ENCODE data around the gene KCNH6.

Gene KCNH6

DNA sequence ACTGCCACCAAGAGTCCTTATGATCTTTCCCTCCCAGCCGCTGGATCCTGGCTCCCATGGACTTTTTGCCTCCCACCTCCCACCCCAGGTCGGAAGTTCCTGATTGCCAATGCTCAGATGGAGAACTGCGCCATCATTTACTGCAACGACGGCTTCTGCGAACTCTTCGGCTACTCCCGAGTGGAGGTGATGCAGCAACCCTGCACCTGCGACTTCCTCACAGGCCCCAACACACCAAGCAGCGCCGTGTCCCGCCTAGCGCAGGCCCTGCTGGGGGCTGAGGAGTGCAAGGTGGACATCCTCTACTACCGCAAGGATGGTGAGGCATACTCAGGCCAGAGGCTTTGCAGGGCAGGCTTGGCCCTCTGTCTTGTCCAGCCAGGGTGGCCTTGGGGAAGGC is 893 bp downstream of the KCNH6 start:
- TF ChIP-seq CTCF (IDR thresholded peaks at IDR 0.05): no peak
- no peak for DNase-seq
- H3K4me1 Mint-ChIP-seq: peaks cover 7% of the 10 kb centered on the region
- no peaks in the 10 kb centered on the region for H3K36me3 Mint-ChIP-seq (ENCODE audit: low read depth)
- no peaks in the 10 kb centered on the region for H3K9me3 Mint-ChIP-seq
- peak overlapping the region; percentile 64 for H3K4me3 Mint-ChIP-seq
- peaks cover 55% of the 10 kb centered on the region for H3K27me3 Mint-ChIP-seq (ENCODE audit: low read depth, poor library complexity)
- no peak overlapping the region for H3K27ac Mint-ChIP-seq

- no peak overlapping the region for H3K27ac Mint-ChIP-seq
- no peak overlapping the region for H3K4me3 Mint-ChIP-seq
- H3K36me3 Mint-ChIP-seq (ENCODE audit: low read depth): no peaks in the 10 kb centered on the region
- peaks cover 54% of the 10 kb centered on the region for H3K27me3 Mint-ChIP-seq (ENCODE audit: low read depth, poor library complexity)
- no peaks in the 10 kb centered on the region for H3K9me3 Mint-ChIP-seq
- no peak for TF ChIP-seq CTCF (IDR thresholded peaks at IDR 0.05)
- H3K4me1 Mint-ChIP-seq: peaks cover 7% of the 10 kb centered on the region
- no peak for DNase-seq
Measured at GRCh38 chr17:63525190-63525946, 2.2 kb downstream of the KCNH6 start.

DNA sequence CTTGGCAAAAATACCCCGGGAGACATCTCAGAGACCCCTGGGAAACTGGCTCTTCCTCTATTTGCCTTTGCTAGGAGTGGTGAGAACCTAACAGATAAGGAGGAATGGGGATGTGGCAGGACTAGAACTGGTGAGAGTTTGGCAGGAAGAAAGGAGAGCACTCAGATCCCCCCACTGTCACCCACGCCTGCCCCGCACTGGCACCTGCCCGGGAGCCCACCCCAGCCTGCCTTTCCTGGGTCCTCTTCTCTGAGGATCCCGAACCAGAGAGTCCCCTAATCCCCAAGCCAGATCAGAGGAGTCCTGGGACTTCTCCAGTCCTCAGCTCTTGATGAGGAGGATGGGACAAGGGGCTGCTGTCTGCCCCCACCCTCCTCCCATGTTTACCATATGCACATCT is 3.7 kb downstream of the KCNH6 start:
- no peak overlapping the region for H3K4me3 Mint-ChIP-seq
- peaks cover 11% of the 10 kb centered on the region for H3K4me1 Mint-ChIP-seq
- no peak for TF ChIP-seq CTCF (IDR thresholded peaks at IDR 0.05)
- H3K27ac Mint-ChIP-seq: no peak overlapping the region
- no peak for DNase-seq
- peaks cover 41% of the 10 kb centered on the region for H3K27me3 Mint-ChIP-seq (ENCODE audit: low read depth, poor library complexity)
- no peaks in the 10 kb centered on the region for H3K36me3 Mint-ChIP-seq (ENCODE audit: low read depth)
- no peaks in the 10 kb centered on the region for H3K9me3 Mint-ChIP-seq

DNA sequence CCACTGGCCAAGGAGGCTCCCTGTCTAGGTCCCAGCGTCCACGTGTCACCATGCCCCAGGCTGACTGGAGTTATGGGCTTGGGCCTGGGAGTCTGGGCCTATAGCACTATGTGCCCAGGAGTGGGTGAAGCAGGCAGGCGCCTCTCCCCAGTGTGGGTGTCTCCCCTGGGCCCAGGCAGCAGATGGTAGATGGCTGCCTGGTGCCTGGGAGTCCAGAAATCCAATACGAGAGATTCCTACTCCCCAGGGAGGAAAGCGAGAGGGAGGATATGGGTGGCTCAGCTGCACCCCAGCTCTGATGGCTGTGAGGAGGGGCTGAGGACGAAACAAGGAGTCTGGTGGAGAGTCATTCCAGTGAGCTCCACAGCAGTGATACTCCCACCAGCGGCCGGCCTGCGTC is 5.0 kb downstream of the KCNH6 start:
- no peak for DNase-seq
- H3K27ac Mint-ChIP-seq: no peak overlapping the region
- H3K9me3 Mint-ChIP-seq: no peaks in the 10 kb centered on the region
- H3K36me3 Mint-ChIP-seq (ENCODE audit: low read depth): no peaks in the 10 kb centered on the region
- peaks cover 40% of the 10 kb centered on the region for H3K27me3 Mint-ChIP-seq (ENCODE audit: low read depth, poor library complexity)
- H3K4me3 Mint-ChIP-seq: no peak overlapping the region
- TF ChIP-seq CTCF (IDR thresholded peaks at IDR 0.05): no peak
- H3K4me1 Mint-ChIP-seq: peaks cover 11% of the 10 kb centered on the region

DNA sequence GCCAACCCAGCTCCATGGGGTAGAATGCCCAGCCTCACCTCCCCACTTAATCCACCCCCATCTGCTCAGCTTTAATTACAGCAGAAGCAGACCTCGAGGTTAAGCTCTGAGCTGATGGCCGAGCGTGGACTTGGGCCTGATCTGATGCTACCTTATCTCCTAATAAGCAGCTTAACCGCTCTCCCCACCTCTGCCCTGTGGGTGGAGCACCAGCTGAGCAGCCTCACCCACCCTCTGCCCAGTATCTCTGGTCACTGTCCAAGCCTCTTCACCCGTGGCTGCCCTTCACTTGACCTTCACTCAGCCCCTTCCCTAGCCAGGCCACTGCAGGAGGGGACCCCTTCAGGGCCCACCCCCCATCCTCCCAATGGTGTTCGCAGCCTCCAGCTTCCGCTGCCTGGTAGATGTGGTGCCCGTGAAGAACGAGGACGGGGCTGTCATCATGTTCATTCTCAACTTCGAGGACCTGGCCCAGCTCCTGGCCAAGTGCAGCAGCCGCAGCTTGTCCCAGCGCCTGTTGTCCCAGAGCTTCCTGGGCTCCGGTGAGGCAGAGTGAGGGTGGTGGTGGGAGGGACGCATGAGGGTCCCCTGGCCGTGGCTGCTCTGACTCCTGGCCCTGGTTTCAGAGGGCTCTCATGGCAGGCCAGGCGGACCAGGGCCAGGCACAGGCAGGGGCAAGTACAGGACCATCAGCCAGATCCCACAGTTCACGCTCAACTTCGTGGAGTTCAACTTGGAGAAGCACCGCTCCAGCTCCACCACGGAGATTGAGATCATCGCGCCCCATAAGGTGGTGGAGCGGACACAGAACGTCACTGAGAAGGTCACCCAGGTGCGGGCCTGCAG is 6.8 kb downstream of the KCNH6 start:
- no peak for TF ChIP-seq CTCF (IDR thresholded peaks at IDR 0.05)
- DNase-seq: no peak

More for the DNA sequence above, 6.8 kb downstream of the KCNH6 start:
- H3K27me3 Mint-ChIP-seq (ENCODE audit: low read depth, poor library complexity): peaks cover 24% of the 10 kb centered on the region
- H3K4me1 Mint-ChIP-seq: peaks cover 4% of the 10 kb centered on the region
- no peak overlapping the region for H3K27ac Mint-ChIP-seq
- H3K36me3 Mint-ChIP-seq (ENCODE audit: low read depth): no peaks in the 10 kb centered on the region
- no peaks in the 10 kb centered on the region for H3K9me3 Mint-ChIP-seq
- H3K4me3 Mint-ChIP-seq: no peak overlapping the region

Measured in nephron progenitor cell (in vitro differentiated cells).